Stimulated activated CD4-positive, alpha-beta T cell treated with anti-CD3 and anti-CD28 coated beads, Interleukin-2, amount 100 ng/mL, for 48 hours (primary cell): ENCODE measurements around the gene NOTCH1.

ENCODE experiments used
- DNase-seq, 2 donors: peaks; one replicate each; pipeline ENCODE4 v3.0.0-alpha.2; 2020

The NOTCH1 gene

DNA sequence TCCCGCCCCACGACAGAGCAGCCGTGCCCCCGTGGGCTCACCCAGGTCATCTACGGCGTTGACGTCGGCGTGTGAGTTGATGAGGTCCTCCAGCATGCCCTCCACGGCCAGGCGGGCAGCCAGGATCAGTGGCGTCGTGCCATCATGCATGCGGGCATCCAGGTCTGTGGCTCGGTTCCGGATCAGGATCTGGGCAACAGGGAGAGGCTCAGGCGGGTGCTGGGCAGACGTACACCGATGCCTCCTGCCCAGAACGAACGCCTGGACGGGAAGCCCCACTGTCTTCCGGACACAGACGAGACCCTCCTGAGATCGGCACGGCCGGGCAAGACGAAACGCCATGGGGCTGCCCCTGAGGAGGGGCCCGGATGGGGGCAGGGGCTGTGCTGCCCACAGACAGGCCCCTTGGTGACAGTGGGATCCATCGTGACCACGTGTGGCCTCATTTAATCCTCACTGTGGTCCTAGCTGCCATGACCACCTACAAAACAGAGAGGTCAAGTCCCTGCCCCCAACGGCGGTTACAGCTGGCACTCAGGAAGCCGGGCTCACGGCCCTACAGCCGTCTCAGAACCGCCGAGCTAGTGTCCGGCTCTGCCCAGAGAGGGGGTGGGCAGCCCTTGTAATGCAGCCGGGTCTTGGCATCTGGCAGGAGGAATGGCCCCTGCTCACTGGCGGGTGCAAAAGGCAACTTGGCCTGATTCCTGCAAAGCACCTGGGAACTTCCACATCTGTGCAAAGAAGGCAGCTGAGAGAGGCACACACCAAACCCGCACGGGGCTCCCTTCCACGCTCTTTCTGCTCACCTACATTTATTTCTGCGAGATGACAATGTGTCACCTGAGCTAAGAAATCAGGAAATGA, 46.5 kb downstream of the NOTCH1 start:
- DNase-seq, result no peak

DNA sequence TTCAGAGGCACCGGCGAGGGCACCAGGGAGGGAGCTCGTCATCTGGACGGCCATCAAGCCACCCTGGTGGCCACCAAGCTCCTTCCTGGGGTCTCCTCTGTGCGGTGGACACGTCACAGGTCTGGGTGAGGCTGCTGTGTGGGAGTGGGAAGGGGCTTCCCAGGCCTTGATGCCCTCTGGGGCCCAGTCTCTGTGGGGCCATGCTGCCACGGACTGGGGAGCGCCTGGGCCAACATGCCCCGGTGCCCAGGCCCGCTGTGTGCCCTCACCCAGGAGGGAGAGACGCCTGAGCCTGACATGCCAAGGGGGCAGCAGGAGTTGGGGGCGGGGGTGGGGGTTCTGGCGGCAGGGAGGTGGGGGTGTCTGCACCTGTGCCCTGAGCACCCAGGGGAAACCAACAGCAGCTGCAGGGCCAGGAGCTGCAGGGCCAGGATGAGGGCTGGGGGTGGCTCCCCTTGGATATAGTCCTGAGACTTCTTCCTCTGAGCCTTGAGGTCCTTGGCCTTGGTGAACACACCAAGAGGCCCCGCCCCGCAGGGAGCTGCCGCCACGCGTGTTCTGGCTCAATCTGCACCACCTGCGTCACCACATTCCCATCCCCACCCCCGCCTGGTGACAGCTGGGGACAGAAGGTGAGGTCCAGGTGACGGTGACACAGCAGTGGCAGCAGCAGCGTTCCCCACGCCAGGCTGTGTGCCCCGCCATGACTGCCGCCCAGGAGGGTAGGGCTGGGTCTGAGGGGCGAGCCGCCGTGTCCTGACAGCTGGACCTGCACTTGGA, 47.7 kb downstream of the NOTCH1 start:
- DNase-seq, result no peak

DNA sequence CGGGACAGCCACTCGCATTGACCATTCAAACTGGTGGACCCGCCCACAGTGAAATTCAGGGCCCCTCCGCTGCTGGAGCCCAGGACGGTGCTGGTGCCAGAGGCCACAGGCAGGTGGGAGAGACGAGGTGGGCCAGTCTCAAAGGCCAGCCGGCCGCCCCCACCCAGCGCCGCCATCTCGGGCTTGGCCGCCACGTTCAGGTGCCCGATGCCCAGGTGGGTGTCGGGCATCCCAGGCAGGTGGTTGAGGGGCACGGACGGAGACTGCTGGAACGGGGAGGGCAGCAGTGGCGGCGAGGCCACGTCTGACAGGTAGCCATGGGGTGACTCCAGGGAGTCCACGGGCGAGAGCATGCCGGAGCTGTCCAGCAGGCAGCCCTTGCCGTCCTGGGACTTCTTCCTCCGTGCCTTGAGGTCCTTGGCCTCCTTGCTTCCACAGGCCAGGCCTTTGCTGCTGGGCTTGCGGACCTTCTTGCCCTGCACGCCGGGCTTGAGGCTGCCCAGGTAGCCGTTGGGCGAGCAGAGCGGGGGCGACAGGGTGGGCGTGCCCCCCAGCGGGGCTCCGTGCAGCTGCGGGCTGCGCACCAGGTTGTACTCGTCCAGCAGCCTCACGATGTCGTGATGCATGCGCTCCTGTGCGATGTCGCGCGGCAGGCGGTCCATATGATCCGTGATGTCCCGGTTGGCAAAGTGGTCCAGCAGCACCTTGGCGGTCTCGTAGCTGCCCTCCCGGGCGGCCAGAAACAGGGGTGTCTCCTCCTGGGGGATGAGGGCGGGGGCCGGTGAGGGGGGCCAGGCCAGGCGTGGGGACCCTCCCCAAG, 48.8 kb downstream of the NOTCH1 start:
- DNase-seq, result no peak

DNA sequence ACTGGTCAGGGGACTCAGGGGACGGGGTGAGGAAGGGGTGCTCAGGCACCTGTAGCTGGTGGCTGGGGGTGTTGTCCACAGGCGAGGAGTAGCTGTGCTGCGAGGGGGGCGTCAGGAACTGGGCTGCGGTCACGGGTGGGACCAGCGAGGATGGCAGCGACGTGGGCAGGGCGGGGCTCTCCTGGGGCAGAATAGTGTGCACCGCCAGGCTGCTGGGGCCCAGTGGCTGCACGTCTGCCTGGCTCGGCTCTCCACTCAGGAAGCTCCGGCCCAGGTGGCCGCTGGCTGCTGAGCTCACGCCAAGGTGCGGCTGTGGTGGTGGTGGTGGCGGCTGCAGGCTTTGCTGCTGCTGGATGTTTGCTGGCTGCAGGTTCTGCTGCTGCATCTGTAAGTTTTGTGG, 49.7 kb downstream of the NOTCH1 start:
- DNase-seq, result no peak

DNA sequence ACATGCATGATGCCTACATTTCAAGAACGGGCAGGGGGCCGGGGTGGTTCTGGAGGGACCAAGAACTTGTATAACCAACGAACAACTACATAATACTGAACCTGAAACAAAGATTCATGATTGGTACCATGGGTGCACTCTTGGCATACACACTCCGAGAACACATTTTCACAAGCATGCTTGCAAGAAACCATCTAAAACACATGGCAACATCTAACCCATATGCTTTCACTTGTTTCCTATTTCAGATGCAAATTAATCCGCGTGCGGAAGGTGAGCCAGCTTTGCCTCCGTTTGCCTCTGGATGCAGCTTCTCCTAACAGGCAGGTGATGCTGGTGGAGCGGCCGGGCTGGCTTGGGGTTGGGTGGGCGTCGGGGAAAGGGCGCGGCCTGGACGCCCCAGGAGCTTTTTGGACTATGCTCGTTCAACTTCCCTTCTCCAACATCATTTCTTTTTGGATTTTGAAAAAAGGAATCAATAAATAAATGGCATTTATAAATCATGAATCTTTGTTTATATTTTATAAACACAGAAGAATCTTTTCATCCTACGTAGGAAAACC, 50.5 kb downstream of the NOTCH1 start:
- no peak for DNase-seq

DNA sequence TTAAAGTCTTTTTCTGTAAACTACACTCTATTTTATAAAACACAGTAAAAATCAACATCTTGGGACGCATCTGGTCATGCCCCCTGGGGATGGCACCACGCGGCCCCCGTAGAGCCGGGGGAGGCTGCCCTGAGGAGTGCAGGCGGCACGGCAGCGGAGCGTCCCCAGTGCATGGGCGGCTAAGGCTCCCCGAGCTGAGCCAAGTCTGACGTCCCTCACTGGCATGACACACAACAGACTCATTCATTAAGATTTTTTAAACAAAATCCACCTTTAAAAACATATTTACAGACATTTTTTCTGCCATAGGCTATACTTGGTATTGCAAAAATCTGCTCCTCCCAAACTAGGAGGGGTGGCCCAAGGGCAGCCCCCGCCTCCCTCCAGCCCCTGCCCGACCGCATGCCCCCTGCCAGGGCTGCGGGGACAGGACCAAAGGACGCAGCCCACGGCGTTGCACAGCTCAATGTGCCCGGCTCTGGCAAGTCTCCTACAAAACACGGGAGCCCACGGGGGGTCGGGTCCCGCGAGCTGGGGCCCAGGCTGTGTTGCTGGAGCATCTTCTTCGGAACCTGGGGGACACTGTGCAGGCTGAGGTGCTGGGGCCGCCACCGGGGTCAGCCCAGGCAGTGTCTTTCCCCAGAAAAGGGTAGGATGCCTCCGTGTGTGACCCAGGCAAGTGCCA, 51.2 kb downstream of the NOTCH1 start:
- DNase-seq, result no peak

DNA sequence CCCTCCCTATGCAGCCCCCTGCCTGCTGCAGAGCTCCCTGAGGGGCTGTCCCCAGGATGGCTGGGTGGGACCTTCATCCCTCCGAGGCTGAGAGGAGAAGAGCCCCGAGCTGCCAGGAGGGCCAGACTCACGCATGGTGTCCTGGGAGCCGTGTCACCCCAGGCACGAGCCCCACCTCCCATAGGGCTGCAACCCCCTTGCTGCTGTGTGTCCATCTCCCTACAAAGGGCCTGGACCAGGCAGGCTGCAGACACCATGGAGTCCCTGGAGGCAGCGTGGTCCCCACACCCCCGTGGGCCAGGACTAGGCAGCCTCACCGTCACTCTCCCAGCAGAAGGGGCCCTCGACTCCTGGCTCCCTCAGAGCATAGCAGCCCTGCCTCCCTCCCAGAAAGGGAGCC, 51.8 kb downstream of the NOTCH1 start:
- no peak for DNase-seq

DNA sequence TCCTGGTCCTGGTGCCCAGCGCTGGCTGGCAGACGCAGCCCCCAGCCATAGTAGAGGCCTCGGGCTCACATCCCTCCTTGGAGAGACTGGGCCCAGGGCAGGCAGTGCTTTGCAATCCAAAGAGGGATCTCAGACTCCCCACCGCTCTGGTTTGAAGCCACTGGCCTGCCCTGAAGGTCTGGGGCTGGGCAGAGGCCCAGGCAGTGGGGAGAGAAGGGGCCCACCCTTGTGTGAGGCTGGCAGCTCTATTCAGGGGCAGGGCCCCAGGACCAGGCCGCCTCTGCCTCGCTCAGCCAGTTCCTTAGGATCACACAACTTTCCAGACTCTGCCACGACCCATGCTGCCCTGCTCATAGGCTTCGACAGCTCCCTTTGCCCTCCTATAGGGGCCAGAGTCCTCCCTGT, 52.3 kb downstream of the NOTCH1 start:
- DNase-seq, result no peak

DNA sequence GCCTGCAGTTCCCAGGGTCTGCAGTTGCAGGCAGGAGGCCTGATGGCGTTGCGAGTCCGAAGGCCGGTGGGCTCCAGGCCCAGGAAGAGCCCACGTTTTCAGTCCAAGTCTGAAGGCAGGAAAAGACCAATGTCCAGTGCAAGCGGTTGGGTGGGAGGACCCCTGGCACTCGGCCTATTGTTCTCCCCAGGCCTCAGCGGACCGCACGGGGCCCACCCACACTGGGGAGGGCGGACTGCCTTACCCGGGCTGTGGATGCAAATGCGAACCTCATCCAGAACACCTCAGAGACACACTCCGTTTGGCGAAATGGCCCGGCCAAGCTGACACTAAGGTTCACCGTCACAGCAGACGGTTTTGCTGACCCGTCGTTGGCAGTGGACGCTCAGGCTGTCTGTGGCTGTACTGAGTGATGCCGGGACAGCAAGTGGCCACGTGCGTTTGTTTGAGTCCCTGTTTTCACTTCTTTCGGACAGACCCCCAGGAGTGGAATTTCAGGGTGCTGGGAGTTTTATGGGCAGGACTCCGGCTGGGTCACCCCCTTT, 52.8 kb downstream of the NOTCH1 start:
- no peak for DNase-seq

DNA sequence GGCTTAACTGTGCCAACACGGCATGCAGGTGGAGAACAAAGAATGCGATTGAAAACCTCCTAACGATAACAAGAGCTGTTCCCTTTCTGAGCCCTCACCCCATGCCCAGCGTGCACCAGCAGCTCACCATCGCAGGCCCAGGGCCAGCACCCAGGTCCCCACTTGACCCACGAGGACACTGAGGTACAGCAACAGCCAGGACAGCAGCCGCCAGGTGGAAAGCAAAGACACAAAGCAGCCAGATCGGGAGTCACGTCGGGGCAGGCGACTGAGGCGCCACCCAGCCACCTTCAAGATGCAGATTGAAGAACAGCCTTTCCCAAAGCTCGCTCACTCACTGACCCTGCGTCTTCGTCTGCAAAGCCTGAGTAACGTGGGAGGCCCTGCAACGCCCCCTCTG, 56.1 kb downstream of the NOTCH1 start:
- no peak for DNase-seq

DNA sequence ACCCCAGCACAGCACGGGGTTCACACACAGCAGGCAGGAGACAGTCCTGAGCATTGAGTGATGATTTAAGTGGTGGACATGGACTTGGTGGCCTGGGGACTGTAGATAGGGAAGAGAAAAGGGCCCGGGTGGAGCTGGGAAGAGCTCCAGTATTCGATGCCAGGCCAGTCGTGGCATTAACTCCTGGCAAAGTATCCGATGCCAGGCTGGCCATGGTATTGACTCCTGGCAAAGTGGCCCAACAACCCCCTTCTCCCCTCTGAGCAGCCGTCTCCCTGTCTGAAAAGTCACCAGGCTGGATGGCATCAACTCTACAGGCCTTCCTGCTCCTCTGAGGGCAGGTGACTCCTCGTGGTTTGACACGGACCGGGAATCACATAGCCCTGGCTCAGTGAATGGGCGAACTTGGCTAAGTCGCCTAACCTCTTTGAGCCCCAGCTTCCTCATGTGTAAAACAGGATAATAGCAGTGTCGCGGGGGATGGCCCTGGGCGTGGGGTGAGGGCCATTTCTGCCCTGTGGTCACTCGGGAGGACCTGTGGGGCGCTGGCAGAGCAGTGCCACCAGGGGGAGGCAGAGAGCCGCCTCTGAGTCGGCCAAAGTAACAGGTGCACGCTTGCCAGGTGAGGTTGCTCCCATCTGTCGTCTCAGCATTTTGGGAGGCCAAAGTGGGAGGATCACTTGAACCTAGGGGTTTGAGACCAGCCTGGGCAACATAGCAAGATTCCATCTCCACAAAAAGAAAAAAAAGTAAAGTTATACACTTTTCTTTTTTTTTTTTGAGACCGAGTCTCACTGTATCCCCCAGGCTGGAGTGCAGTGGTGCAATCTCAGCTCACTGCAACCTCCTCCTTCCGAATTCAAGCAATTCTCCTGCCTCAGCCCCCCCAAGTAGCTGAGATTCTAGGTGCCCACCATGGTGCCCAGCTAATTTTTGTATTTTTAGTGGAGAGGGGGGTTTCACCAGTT, 57.3 kb downstream of the NOTCH1 start:
- DNase-seq, result peak; percentile 69 to 82

DNA sequence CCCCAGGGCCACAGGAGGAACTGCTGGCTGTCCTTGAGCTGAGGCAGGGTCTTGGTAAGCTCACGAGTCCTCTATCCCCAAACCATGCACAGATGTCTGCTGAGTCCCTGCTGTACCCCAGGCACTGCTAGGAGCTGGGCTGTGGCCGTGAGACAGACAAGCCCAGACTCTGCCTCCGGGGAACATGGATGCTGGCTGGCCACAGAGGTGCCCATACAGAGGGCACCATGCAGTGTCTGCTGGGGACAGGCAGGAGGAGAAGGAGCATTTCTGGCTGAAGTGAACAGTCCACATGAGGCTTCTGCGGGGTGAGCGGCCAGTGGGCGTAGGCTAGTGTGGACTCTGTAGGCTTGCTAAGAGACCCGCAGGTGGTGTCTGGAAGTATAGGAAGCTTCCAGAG, 58.2 kb downstream of the NOTCH1 start:
- DNase-seq, result no peak

DNA sequence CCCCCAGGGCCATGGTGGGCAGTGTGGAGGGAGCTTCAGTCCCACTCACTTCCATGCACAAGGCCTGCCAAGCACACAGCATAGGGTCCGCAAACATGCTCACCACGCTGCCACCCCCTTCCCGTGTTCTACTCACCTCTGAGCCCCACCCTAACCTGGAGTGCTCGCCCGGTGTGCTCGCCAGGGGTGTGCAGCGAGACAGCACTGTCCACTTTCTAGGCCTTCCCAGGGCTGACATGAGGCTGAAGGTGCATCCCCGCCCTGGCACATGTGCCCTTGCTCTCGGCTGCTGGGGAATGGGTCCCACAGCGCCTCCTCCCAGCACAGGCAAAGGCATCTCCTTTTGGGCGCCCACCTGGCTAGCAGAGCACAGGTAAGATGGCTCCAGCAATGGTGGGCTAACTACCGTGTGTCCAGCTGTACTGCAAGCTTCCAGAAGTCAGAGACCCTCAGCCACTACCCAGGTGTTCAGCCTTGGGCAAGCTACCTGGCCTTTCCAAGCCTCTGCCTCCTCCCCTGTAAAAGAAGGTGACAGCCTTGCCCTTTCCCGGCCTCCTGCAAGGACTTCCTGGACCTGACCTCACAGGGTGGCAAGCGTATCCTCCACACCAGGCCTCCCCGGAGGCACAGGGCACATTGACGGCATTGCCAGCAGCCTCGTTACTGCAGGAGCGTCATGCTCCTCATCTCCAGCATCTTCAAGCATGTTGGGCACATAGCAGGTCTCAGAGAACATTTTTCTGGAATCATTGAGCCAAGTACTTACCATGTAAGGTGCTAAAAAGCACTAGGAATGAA, 58.8 kb downstream of the NOTCH1 start:
- no peak for DNase-seq

DNA sequence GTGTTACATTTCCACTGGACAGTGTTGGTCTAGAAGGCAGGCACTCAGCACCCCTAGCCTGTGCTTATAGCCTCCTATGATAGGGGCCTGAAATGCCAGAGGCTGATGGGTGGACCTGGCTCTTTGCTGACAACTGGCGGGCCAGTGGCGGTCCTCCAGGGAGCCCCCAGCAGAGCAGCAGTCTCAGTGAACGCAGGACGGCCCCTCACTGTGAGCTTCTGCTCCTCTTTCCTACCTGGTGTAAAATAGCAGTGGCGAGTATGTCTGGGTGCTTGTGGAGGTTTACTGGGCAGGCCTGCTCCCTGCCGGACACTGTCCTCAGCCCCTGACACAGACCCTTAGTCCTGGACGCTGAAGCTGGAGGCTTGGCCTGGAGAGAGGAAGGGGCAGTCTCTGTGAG, 59.7 kb downstream of the NOTCH1 start:
- no peak for DNase-seq

DNA sequence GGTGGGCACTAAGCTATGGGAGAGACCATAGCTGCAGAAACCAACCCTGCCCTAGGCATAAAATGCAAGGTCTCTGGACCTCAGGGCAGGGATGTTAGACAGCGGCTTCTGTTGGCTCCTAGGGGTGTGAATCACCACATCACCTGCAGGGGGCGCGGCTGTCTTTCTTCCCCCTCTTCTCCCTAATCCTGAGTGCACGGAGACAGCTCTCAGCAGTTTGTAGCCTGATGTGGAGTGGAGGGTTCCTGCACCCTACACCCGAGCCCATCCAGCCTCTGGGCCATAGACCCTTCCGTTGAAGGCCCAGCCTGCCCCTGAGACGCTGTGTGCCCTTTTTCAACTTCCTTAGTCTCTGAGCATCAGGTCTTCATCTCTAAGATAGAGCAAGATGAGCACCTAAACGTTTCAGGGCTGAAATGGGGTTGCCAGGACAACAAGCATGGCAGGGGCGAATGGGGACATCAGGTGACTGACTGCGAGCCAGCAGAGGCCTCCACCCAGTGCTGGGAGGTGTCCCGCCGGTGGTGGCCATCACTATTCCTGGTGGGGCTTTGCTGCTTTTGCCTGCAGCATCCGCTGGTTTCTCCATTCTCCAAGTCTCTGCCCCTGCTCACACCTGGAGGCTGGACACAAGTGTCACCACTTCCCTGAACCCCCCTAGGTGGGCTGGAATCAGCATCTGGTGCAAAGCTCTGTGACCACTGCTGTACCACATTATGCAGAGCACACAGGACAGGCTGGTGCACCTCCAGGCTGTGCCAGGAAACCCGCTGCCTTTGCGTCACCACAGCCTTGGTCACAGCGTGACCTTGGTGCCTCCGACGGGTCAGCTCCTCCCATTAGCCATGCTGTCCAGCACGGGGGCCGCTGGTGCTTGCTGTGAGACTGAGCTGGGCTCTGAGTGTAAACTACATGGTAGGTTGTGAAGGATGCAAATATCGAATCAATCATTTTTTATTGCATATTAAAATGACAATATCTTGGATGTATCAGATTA, 60.5 kb downstream of the NOTCH1 start:
- DNase-seq, result peak; percentile 79 to 85

DNA sequence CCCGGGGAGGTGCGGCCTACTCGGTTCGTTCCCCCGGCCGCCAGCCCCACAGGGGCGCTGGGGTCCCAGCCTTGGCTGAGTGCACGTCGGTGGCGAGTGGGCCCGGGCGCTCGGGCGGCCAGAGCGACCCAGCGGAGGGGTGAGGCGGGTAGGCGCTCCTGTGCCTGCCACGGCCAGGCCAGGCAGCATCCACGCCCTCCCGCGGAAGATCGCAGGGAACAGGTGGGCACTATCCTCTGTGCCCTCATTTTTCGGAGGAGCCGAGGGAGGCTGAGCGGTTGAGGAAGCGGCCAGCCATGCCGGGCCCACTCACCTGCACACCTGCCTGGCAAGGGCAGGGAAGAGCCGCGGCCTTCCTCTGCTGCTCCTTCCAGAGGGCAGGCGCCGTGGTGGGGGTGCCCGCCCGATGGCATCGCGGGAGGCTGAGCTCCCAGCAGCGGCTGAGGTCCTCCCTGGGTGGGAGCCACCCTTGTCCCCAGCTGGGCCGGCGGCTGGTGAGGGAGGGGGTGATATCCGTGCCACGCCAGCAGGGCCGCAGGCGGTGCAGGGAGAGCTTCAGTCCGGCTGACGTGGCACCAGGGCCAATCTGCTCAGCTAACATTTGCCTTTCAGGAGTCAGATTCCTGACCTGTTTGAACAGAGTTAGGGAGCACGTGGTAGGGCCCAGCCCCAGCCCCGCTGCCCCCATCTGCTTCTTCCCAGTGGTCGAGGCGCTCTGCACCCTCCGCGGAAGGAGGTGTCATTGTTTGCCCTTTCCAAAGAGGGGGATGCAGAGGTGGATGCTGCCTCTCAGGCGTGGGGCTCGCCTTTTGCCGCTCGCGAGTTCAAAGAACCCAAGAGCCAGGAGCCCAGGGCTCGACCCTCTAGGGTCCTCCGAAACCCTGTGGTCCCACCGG, 61.4 kb downstream of the NOTCH1 start:
- no peak for DNase-seq

DNA sequence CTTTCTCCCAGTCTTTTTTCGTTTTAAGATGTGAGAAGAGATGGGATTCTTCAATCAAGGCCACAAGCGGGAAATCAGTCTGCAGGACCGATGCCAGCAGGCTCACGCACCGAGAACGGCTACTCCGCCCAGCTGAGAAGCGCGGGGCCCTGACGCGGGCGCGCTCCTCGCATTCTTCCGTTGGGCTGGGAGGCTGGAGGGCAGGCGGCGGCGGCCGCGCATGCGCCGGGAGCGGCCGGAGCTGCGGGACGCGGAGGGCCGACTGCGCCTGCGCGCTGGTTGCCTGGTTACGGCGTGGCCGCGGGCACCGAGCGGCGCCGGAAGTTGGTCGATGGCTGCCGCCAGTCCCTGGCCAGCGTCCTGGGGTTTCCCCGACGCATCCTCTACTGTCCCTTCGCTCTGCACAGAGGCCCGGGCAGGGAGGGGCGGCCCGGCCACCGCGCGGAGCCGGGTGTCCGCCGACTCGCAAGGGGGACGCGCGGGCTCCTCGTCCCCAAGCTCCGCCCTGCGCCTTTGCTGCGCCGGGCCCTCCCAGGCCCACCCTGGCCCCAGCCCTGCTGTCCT, 62.2 kb downstream of the NOTCH1 start:
- peak; percentile 95 to 97 for DNase-seq
